ENCODE measurements around the gene NAGLU.

NAGLU gene

DNA sequence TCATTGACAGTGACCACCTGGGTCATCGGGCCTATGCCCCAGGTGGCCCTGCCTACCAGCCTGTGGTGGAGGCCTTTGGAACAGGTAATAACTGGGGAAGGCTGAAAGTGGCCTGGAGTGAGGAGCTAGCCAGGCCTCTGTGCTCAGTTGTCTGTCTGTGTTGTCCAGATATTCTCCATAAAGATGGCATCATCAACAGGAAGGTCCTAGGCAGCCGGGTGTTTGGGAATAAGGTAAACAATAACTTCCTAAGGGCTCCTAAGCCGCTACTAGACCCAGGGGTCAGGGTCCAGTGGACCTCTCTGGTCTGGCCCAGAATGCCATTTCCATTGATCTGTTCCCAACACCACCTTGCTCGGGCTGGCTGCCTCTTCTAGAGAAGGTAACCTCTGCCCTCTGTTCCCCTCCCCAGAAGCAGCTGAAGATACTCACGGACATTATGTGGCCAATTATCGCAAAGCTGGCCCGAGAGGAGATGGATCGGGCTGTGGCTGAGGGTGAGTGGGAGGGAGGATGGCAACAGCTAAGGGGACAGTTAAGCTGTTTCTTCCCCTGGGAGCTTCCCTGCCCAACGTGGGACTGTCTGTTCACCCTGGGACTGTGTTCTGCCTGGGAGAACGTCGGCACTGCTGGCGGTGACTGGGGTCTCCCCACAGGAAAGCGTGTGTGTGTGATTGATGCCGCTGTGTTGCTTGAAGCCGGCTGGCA, 28.9 kb downstream of the NAGLU start:
- no peaks in the 10 kb centered on the region for H3K9me3 ChIP-seq (ENCODE audit: severe bottlenecking)
- no peak overlapping the region for H3K27ac ChIP-seq
- H3K27me3 ChIP-seq (ENCODE audit: insufficient read depth, low read depth, severe bottlenecking) = no peaks in the 10 kb centered on the region
- no peak overlapping the region for H3K4me3 ChIP-seq (ENCODE audit: low read depth, low read length)
- DNase-seq = no peak
- no peak for TF ChIP-seq CTCF (IDR thresholded peaks at IDR 0.05; ENCODE audit: low read depth, low read length)
- H3K36me3 ChIP-seq = peaks cover 66% of the 10 kb centered on the region

GRCh38 chr17:42565523-42566214, 29.6 kb downstream of the NAGLU start:
- H3K27ac ChIP-seq = no peak overlapping the region; the same call in 1 of the 2 replicates
- H3K36me3 ChIP-seq = peaks cover 73% of the 10 kb centered on the region
- no peaks in the 10 kb centered on the region for H3K9me3 ChIP-seq (ENCODE audit: severe bottlenecking)
- no peak for DNase-seq
- no peak for TF ChIP-seq CTCF (IDR thresholded peaks at IDR 0.05; ENCODE audit: low read depth, low read length)
- H3K4me3 ChIP-seq (ENCODE audit: low read depth, low read length) = no peak overlapping the region
- no peaks in the 10 kb centered on the region for H3K27me3 ChIP-seq (ENCODE audit: insufficient read depth, low read depth, severe bottlenecking)

GRCh38 chr17:42566215-42566882, 30.3 kb downstream of the NAGLU start:
- no peak for TF ChIP-seq CTCF (IDR thresholded peaks at IDR 0.05; ENCODE audit: low read depth, low read length)
- Histone ChIP-seq H3K36me3 (peaks cover 80% of the 10 kb centered on the region), H3K9me3 (ENCODE audit: severe bottlenecking) (no peaks in the 10 kb centered on the region), H3K27ac (peak overlapping the region; percentile 85), H3K4me3 (ENCODE audit: low read depth, low read length) (peak overlapping the region; percentile 85), H3K27me3 (ENCODE audit: insufficient read depth, low read depth, severe bottlenecking) (no peaks in the 10 kb centered on the region)
- DNase-seq = peak; percentile 42

DNA sequence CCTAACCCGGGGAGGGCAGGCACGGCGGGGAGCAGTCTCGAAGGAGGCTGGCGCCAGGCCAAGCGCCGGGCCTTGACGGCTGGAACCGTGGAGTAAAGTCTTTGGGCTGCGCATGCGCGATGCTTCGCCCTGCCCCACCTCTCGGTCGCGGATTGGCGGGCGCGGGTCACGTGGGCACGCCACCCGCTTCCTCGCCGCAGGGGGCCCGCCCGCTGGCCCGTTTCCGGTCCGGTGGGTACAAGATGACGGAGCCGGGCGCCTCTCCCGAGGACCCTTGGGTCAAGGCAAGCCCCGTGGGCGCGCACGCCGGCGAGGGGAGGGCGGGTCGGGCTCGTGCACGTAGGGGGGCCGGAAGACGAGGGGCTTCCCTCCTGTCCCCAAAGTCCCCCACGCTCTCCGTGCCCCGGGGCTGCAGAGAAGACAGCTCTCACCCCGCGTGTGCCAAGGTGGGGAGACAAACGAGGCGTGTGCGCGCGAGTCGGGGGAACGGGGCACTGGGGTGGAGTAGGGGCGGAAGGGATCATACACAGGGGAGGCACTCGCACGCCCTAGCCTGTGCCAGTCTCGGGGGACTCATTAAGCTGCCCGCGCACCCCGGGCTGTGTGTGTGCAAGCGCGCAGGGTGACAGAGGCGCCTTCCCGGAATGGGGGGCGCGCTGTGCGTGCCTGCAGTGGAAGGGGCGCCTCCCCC, 31.0 kb downstream of the NAGLU start, which contains the start of gene MLX:
TSS of gene MLX (plus strand) at position 218 of the 691 bp plus-strand sequence. CDS start at position 243, 25 bp downstream.
- DNase-seq = peak; percentile 98
- H3K4me3 ChIP-seq (ENCODE audit: low read depth, low read length) = peak within 1 kb of the TSS; percentile 85
- no peaks in the 10 kb centered on the region for H3K27me3 ChIP-seq (ENCODE audit: insufficient read depth, low read depth, severe bottlenecking)
- H3K27ac ChIP-seq = peak within 1 kb of the TSS; percentile 85
- no peaks in the 10 kb centered on the region for H3K9me3 ChIP-seq (ENCODE audit: severe bottlenecking)
- TF ChIP-seq CTCF (IDR thresholded peaks at IDR 0.05; ENCODE audit: low read depth, low read length) = no peak
- peaks cover 86% of the 10 kb centered on the region for H3K36me3 ChIP-seq

- Histone ChIP-seq H3K27ac (no peak overlapping the region; the same call in 1 of the 2 replicates), H3K27me3 (ENCODE audit: insufficient read depth, low read depth, severe bottlenecking) (no peaks in the 10 kb centered on the region), H3K9me3 (ENCODE audit: severe bottlenecking) (no peaks in the 10 kb centered on the region), H3K4me3 (ENCODE audit: low read depth, low read length) (no peak overlapping the region), H3K36me3 (peaks cover 95% of the 10 kb centered on the region)
- no peak for DNase-seq
- no peak for TF ChIP-seq CTCF (IDR thresholded peaks at IDR 0.05; ENCODE audit: low read depth, low read length)
These were observed 32.5 kb downstream of the NAGLU start for GRCh38 chr17:42568341-42569111.
